Measurements from ENCODE around the gene BTBD1.
"Not testable (repeated sequence)": the region's sequence is repeated elsewhere in the genome, so short reads cannot be mapped to it uniquely, and the experiment has no call there.

Gene BTBD1

GRCh38 chr15:83098079-83098478 is 31.0 kb upstream of the BTBD1 start:
- no peak overlapping the region for H3K4me3 ChIP-seq (ENCODE audit: low read depth, low read length)
- TF ChIP-seq CTCF (IDR thresholded peaks at IDR 0.05; ENCODE audit: low read depth, low read length, missing control alignments), result no peak
- DNase-seq (ENCODE audit: low read depth), result no peak

GRCh38 chr15:83094583-83094982 is 27.5 kb upstream of the BTBD1 start:
- TF ChIP-seq CTCF (IDR thresholded peaks at IDR 0.05; ENCODE audit: low read depth, low read length, missing control alignments), result no peak
- no peak for DNase-seq (ENCODE audit: low read depth)
- no peak overlapping the region for H3K4me3 ChIP-seq (ENCODE audit: low read depth, low read length)

- no peak for TF ChIP-seq CTCF (IDR thresholded peaks at IDR 0.05; ENCODE audit: low read depth, low read length, missing control alignments)
- peak; percentile 53 for DNase-seq (ENCODE audit: low read depth)
- no peak overlapping the region for H3K4me3 ChIP-seq (ENCODE audit: low read depth, low read length)
Observed at GRCh38 chr15:83092309-83092976, 25.4 kb upstream of the BTBD1 start.

- not testable (repeated sequence) for H3K4me3 ChIP-seq (ENCODE audit: low read depth, low read length); DNase-seq (ENCODE audit: low read depth)
Observed at GRCh38 chr15:83091965-83092308, 24.9 kb upstream of the BTBD1 start.

- no peak overlapping the region for H3K4me3 ChIP-seq (ENCODE audit: low read depth, low read length)
- no peak for TF ChIP-seq CTCF (IDR thresholded peaks at IDR 0.05; ENCODE audit: low read depth, low read length, missing control alignments)
- DNase-seq (ENCODE audit: low read depth), result no peak
Observed at GRCh38 chr15:83090465-83090864, 23.4 kb upstream of the BTBD1 start.

- DNase-seq (ENCODE audit: low read depth), result no peak
- no peak for TF ChIP-seq CTCF (IDR thresholded peaks at IDR 0.05; ENCODE audit: low read depth, low read length, missing control alignments)
- H3K4me3 ChIP-seq (ENCODE audit: low read depth, low read length), result no peak overlapping the region
Observed at GRCh38 chr15:83088876-83089275, 21.8 kb upstream of the BTBD1 start.

GRCh38 chr15:83087576-83087975 is 20.5 kb upstream of the BTBD1 start:
- TF ChIP-seq CTCF (IDR thresholded peaks at IDR 0.05; ENCODE audit: low read depth, low read length, missing control alignments), result no peak
- DNase-seq (ENCODE audit: low read depth), result no peak
- no peak overlapping the region for H3K4me3 ChIP-seq (ENCODE audit: low read depth, low read length)

GRCh38 chr15:83085864-83086552 is 19.0 kb upstream of the BTBD1 start:
- H3K4me3 ChIP-seq (ENCODE audit: low read depth, low read length); DNase-seq (ENCODE audit: low read depth): not testable (repeated sequence)

GRCh38 chr15:83085461-83085860 is 18.4 kb upstream of the BTBD1 start:
- DNase-seq (ENCODE audit: low read depth); H3K4me3 ChIP-seq (ENCODE audit: low read depth, low read length): not testable (repeated sequence)

Measured in GM12864 (cell line).